Colon (tissue), 2 donors: Measurements from ENCODE around the gene WDR62.
"Not testable (repeated sequence)": the region's sequence is repeated elsewhere in the genome, so short reads cannot be mapped to it uniquely, and the experiment has no call there.

Experiments used
- FAIRE-seq: peaks from 2 replicates; lab custom pipeline; 2012; peaks lifted over from hg19 to GRCh38; lab: Jason Lieb, UNC
- donor health status: control.
- donor health status: control.

The WDR62 gene

DNA sequence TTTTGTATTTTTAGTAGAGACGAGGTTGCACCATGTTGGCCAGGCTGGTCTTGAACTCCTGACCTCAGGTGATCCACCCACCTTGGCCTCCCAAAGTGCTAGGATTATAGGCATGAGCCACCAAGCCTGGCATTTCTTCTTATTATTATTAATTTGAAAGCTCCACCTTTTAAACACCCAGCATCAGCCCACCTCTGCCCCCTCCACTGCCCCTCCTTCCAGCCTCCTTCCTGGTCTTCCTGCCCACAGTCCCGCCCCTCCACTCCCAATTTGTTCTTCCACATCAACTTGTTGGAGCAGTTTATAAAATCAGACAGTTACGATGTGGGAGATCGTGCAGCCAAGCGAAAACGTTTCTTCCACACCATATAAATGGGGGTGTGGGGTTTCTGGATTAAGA, 14.2 kb upstream of the WDR62 start:
- FAIRE-seq = no peak

DNA sequence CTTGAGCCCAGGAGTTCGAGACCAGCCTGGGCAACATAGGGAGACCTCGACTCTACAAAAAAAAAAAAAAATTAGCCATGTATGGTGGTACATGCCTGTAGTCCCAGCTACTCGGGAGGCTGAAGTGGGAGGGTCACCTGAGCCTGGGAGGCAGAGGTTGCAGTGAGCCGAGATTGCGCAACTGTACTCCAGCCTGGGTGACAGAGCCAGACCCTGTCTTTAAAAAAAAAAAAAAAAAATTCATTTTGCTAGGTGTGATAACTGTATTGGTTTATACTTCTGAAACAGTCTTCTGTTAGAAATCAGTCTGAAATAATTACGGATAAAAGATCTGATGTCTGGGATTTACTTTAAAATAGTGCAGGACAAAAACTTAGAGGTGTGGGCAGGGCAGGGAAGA, 13.6 kb upstream of the WDR62 start:
- not testable (repeated sequence) for FAIRE-seq

DNA sequence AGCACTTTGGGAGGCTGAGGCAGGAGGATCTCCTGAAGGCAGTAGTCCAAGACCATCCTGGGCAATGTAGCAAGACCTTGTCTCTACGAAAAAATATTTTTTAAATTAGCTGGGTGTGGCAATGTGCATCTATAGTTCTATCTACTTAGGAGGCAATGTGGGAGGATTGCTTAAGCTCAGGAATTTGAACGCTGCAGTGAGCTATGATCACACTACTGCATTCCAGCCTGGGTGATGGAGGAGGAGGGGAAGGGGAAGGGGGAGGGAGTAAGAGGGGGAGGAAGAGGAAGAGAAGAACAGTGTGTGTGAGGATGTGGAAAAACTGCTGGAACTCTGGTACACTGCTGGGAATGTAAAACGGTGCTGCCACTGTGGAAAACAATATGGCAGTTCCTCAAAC, 12.9 kb upstream of the WDR62 start:
- FAIRE-seq = no peak

DNA sequence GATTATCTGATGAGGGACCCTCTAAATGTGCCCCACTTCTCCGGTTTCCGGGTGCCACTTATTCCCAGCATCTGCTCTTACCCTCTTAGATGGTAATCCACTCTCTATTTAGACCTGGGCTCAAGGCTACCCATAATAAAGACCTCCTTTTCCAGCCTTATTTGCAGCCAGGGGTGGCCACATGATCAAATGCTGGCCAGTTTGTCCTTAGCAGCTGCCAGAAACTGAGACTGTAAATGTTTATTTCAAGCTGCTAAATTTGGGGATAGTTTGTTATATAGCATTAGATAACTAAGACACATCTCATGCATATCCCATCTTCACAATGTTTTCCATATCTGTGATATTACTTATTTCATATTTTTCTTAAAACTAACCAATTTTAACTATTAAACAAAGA, 10.7 kb upstream of the WDR62 start:
- FAIRE-seq = no peak

DNA sequence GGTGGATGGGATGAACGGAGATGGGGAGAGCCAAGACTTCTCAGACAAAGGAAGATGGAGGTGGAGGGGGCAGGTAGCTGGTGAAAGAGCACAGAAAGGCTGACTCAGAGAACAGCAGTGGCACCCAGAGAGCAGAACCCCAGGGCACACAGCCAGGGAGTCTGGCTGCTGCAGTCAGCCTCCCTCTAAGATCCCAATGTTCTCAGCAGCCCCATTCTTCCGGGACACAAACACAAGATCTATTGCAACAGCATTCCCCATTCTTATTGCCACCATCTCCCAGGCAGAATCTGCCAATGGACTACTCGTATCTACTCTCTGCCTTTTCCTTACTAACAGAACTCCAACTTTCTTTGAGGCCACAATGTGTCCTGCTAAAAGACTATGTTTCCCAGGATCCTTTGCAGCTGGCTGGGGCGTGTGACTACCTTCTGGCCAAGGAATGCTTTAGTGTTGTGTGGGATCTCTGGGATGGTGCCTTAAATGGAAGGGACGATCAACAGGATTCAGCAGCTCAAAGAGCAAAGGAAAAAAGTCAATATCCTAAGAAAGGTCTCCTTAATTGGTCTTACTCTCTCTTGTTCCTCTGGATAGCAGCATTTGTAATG, 8.2 kb upstream of the WDR62 start:
- no peak for FAIRE-seq

DNA sequence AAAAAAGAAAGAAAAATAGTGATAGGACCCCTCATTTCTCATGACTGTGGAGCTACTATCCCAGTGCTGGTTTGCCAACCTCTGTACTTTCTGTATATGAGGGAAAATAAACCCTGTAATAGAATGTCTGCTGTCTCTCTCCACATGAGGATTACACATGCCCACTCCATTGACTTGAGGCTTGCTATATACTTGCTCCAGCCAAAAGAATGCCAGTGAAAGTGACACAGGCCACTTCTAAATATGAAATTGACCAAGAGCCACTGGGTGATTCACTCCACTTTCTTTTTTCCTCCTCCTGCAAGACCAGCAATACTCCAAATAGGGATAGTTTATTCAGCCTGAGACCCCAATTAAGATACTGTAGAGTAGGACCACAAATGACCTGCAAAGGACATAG, 6.9 kb upstream of the WDR62 start:
- no peak for FAIRE-seq

DNA sequence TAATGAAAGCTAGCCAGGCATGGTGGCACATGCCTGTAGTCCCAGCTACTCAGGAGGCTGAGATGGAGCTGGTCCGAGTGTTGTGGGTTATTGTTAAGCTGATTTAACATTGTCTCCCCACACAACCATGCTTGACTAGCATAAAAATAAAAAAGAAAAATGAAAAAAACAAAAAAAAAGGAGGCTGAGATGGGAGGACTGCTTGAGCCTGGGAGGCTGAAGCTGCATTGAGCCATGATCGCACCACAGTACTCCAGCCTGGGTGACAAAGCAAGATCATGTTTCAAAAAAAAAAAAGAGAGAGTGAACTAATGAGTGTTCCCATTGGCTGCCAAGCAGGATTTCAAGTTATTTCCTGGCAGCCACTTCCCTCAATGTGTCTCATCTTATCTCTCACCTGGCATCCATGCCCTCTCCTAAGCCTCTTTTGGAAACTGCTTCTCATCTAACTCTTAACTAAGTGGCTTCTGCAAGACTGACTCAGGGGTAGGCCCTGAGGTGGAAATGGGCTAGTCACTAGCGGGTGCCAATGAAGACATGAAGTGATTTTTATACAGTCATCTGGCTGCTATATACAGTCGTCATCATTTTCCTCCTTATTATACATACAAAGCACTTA, 5.5 kb upstream of the WDR62 start:
- FAIRE-seq = no peak

DNA sequence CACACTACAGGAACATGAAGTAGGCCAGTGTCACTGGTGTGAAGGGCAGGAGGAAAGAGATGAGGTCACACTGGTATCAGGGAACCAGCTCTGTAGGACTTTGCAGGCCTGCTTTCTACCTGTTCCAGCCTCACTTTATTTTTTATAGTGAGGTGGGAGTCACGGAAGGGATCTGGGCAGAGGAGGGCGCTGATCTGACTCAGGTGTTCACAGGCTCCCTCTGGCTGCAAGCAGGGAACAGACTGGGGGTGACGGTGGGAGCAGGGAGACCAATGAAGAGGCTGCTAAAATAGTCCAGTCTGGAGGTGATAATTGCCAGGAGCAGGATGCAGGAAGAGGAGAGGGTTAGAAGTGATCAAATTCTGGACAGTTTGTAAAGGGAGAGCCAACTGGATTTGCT, 3.5 kb upstream of the WDR62 start:
- no peak for FAIRE-seq

DNA sequence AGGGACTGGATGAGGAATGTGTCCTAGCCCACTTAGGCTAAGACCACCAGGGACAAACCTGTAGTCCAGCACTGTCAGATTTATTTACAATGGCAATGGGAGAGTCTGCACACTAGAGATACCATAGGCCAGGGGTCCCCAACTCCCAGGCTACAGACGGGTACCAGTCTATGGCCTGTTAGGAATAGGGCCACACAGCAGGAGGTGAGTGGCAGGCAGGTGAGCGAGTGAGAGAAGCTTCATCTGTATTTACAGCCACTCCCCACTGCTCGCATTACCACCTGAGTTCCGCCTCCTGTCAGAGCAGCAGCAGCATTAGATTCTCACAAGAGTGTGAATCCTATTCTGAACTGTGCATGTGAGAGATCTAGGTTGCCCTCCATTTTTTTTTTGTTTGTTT, 3.1 kb upstream of the WDR62 start:
- no peak for FAIRE-seq

DNA sequence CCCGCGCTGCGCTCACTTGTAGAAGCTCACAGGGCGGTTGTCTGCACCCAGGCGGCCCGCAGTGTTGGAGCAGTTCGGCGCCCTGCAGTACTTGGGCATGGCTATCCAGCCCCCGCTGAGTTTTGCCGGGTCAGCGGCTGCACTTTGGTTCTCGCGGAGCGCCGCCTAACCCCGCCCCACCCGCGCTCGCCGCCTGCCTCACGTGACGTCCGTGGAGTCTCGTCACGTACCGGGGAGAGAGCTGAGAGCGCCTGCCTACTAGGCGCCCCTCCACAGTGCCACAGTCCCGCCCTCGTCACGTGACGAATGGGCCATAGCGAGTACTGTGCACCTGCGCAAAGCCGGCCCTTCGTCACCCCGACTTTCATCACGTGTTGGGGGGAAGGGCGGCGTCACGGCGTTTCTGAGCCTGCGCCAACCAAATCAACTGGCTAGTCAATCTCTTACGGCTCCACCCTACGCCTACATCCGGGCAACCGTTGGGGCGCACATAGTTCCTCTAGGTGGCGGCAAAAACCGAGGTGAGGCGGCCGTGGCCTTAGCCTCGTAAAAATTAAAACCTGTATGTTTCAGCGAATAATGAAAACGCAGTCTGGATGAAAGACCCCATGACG, 471 bp upstream of the WDR62 start, which contains the start of gene THAP8:
TSS of gene THAP8 (minus strand) at position 167 of the 614 bp plus-strand sequence. CDS start at position 99, 68 bp downstream.
- no peak for FAIRE-seq

DNA sequence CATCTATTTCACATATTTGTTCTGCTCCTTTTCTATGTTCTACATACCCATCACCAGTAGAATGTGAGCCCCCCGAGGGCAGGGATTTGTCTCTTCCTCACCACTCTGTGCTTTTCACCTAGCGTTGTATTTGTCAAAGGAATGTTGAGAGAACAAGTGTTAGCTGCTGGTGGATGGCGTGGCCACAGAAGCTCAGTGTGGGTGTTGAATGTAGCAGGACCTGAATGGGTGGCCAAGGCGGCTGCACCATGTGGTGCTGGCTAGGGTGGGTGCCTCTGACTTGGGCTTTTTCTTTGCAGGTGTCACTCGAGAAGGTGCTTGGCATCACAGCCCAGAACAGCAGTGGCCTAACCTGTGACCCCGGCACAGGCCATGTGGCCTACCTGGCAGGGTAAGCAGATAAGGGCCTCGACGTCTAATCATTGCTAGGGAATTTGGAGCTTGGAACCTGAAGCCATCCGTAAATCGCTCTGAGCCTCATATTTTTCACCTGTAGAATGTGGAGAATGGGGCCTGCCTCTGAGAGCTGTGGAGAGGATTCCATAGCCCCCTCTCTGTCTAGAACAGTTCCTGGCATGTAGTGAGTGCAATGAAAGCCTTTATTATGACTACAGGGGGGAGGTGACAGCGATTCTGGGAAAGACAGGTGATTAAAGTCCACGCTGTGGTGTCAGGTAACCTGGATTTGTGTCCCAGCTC, 3.9 kb downstream of the WDR62 start:
- FAIRE-seq = no peak

DNA sequence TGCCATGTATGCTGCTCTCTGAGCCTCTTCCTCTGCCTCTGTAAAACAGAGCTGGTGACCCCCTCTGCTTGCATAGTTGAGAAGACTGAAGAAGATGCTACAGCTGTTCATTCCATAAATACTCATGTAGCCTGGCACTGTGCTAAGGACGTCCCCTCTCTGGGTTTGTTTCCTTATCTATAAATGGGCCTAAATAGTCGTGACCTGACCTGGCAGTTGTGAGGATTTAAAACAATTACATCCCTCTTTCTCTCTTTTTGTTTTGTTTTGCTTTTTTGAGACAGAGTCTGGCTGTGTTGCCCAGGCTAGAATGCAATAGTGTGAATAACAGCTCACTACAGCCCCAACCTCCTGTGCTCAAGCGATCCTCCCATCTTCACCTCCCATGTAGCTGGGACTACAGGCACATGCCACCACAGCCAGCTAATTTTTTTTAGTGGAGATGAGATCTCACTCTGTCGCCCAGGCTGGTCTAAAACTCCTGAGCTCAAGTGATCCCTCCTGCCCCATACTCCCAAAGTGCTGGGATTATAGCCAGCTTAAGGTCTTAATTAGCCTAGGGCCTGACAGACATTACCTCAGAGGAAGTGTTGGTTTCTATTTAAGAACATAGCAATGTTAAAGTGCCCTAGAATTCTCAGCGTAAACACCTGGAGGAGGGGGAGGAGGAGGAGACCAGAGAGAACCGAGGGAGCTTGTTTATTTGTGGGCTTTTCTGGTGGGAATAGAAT, 4.6 kb downstream of the WDR62 start:
- FAIRE-seq = no peak

DNA sequence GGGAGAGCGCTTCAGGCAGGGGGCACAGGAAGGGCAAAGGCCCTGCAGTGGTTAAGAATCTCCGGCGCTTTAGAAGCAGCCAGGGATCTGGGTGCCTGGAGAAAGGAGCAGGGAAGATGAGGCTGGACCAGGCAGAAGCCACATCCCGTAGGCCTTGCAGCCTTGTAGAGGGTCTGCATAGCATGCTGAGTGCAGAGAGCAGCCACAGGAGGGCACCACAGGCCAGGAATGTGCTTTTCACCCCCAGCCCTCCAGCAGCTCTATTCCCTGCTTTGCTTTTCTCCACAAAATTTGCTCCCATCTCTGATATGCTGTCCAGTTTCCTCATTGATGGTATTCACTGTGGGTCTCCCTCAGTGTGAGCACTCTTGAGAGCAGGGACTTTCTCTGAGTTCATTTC, 5.7 kb downstream of the WDR62 start:
- FAIRE-seq = no peak

DNA sequence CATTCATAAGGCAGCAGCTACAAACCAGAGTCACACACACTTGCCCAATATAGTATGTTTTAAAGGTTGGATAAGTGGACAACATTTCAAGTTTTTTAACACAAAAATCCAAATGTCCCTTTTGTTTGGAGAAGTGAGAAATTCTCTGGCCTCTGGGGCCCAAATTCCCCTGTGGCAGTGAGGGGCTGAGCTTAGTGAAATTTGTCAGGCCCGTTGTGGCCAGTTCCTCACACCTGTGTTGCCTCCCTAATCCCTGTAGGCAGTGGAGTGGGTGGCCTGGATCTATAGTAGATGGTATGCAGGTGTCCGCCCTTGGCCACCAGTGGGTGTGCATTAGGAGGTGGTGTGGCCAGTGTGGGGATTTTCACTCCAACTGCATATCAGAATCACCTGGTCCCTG, 6.7 kb downstream of the WDR62 start:
- no peak for FAIRE-seq

DNA sequence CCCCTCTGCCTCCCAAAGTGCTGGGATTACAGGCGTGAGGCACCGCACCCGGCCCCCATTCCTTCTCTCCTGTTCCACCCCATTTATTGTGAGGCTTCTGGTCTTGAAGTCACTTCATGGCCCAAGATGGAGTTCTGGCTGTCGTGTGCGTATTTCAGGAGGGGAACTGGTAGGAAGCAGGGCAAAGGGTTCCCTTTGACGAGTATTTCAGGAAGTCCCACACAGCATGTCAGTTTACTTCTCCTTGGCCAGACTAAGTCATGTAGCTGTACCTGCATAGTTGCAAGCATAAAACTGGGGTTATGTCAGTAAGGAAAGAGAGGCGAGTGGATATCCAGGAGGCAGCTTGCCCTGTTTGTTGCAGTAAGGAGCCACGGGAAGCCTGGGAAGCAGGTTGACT, 10.1 kb downstream of the WDR62 start:
- no peak for FAIRE-seq

DNA sequence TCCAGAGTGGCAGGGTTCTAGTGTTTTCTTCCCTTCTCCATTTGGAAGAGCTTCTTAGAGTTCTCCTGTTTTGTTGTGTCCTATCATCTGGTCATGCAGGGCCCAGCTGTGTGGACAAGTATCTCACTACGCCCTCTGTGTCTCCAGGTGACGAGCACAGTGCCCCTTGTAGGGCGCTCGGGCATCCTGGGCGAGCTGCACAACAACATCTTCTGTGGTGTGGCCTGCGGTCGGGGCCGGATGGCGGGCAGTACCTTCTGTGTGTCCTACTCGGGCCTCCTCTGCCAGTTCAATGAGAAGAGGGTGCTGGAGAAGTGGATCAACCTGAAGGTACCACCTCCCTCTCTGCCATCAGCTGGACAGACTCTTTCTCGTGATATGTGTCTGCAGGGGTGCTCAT, 13.0 kb downstream of the WDR62 start:
- no peak for FAIRE-seq

DNA sequence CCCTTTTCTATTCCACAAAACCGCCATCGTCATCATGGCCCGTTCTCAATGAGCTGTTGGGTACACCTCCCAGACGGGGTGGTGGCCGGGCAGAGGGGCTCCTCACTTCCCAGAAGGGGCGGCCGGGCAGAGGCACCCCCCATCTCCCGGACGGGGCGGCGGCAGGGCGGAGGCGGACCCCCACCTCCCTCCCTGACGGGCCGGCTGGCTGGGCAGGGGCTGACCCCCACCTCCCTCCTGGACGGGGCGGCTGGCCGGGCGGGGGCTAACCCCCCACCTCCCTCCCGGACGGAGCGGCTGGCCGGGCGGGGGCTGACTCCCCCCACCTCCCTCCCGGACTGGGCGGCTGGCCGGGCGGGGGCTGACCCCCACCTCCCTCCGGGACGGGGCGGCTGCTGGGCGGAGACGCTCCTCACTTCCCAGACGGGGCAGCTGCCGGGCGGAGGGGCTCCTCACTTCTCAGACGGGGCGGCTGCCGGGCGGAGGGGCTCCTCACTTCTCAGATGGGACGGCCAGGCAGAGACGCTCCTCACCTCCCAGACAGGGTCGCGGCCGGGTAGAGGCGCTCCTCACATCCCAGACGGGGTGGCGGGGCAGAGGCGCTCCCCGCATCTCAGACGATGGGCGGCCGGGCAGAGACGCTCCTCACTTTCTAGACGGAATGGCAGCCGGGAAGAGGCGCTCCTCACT, 14.3 kb downstream of the WDR62 start:
- not testable (repeated sequence) for FAIRE-seq

DNA sequence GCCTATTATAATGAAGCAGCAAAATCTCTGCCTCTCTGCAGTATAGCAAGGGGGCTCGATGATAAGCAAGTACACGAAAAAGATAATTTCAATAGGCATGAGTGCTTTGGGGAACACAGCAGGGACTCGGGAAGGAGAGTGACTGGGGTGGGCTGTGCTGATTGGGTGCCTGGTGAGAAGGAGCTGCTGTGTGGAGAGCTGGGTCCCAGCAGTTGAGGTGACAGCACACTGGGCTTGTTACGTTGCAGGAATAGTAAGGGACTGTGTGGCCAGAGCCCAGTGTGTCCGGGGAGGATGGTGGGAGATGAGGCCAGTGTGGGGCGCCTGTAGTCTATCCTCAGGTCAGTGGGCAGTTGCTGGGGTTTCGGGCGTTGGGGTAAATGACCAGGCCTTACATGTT, 17.4 kb downstream of the WDR62 start:
- no peak for FAIRE-seq

DNA sequence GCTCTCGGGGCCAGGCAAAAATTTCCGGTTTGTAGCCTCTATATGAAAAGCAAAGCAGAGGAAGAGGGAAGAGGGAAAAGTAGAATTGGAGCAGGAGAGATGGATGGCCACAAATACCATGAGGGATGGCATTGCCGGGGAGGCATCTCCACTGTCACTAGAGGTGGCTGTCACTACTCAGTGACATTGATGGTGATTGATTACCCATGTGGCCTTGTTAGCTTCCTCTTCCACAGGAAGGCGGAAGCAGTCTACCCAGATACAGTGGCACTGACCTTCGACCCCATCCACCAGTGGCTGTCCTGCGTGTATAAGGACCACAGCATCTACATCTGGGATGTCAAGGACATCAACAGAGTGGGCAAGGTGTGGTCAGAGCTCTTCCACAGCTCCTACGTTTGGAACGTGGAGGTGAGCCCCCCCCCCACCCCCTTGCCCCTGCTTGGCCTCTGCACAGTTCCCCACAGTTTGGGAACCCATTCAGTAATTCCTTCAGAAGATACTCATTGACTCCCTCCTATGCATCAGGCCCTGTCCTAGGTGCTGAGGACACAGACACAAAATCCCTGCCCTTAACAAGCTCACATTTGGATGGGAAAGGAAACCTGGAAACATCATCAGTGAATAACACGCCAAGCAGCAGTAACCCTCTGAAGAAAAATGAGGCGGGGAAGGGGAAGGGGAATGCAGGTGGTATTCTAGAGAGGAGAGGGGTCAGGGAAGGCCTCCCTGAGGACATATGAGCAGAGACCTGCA, 18.6 kb downstream of the WDR62 start:
- no peak for FAIRE-seq

DNA sequence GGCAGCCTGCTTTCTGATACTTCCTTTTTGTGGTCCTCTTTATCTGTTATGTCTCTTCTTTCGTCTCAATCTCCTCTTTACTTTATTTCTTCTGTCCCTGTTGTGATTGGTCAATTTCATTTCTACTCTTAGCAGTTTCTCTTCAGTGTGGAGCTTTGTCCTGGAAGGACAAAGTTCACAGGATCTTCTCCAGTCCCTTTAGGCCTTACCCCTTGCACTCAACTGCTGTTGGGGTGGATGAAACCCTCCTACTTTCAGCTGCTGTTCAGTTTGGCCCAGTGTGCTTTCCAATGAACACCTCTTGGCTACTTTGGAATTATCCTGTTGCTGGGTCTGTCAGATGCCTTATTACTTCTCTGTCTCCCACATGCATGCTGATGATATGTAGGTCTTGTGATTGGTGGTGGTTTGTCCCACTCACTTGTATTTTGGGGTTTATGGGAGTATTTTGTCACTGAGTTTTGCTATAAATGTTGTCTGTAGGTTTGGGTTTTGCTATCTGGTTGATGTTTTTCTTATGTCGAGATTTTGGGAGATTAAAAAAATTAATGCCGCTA, 24.8 kb downstream of the WDR62 start:
- no peak for FAIRE-seq

DNA sequence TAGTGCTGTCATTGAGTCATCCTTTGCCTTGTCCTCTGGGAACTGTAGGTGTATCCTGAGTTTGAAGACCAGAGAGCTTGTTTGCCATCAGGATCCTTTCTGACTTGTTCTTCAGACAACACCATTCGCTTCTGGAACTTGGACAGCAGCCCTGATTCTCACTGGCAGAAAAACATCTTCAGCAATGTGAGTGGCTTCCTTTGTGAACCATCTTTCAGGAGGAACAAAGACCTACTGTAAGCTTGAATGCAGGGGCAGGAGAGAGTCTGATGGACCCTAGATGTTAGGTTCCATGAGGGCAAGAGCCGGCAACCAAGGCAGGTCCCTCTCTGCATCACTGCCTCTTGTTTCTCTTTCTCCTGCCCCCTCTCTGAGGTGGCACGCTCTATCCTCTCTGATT, 26.7 kb downstream of the WDR62 start:
- no peak for FAIRE-seq
